ENCODE measurements around the gene NUDT5. TPM values are rescaled to one million over a fixed set of nuclear protein-coding genes. Genes with fewer than 3 reads are reported as not detected.
"Not testable (repeated sequence)": the region's sequence is repeated elsewhere in the genome, so short reads cannot be mapped to it uniquely, and the experiment has no call there.

NUDT5 gene
- total RNA-seq, 1 donor: 25.0 TPM

- no peak for DNase-seq (ENCODE audit: low read depth in 2 of 3, low spot score in 2 of 3)
Observed at GRCh38 chr10:12207114-12207513, 11.4 kb upstream of the NUDT5 start.

- DNase-seq (ENCODE audit: low read depth in 2 of 3, low spot score in 2 of 3): no peak
Observed at GRCh38 chr10:12205082-12205481, 9.4 kb upstream of the NUDT5 start.

GRCh38 chr10:12202226-12202625, 6.5 kb upstream of the NUDT5 start:
- no peak for DNase-seq (ENCODE audit: low read depth in 2 of 3, low spot score in 2 of 3)

GRCh38 chr10:12201543-12201942, 5.9 kb upstream of the NUDT5 start:
- no peak for DNase-seq (ENCODE audit: low read depth in 2 of 3, low spot score in 2 of 3)

GRCh38 chr10:12200850-12201249, 5.2 kb upstream of the NUDT5 start:
- no peak for DNase-seq (ENCODE audit: low read depth in 2 of 3, low spot score in 2 of 3)

GRCh38 chr10:12198156-12198555, 2.5 kb upstream of the NUDT5 start:
- DNase-seq (ENCODE audit: low read depth in 2 of 3, low spot score in 2 of 3): no peak

GRCh38 chr10:12196531-12197211, 980 bp upstream of the NUDT5 start:
- no peak for DNase-seq (ENCODE audit: low read depth in 2 of 3, low spot score in 2 of 3)

GRCh38 chr10:12195281-12195602, 449 bp downstream of the NUDT5 start:
- no peak for DNase-seq (ENCODE audit: low read depth in 2 of 3, low spot score in 2 of 3)

GRCh38 chr10:12194752-12195271, 879 bp downstream of the NUDT5 start:
- DNase-seq (ENCODE audit: low read depth in 2 of 3, low spot score in 2 of 3): peak in 1 of 3 donors; percentile 30

- DNase-seq (ENCODE audit: low read depth in 2 of 3, low spot score in 2 of 3): no peak
Observed at GRCh38 chr10:12193193-12193592, 2.5 kb downstream of the NUDT5 start.

- DNase-seq (ENCODE audit: low read depth in 2 of 3, low spot score in 2 of 3): no peak
Observed at GRCh38 chr10:12191715-12192114, 4.0 kb downstream of the NUDT5 start.

GRCh38 chr10:12189426-12189825, 6.3 kb downstream of the NUDT5 start:
- DNase-seq (ENCODE audit: low read depth in 2 of 3, low spot score in 2 of 3): no peak

GRCh38 chr10:12188656-12189055, 7.0 kb downstream of the NUDT5 start:
- DNase-seq (ENCODE audit: low read depth in 2 of 3, low spot score in 2 of 3): no peak

- no peak for DNase-seq (ENCODE audit: low read depth in 2 of 3, low spot score in 2 of 3)
Observed at GRCh38 chr10:12187321-12187905, 8.3 kb downstream of the NUDT5 start.

GRCh38 chr10:12186323-12186722, 9.4 kb downstream of the NUDT5 start:
- peak in 2 of 3 donors; percentile 26 to 40 for DNase-seq (ENCODE audit: low read depth in 2 of 3, low spot score in 2 of 3)

GRCh38 chr10:12184165-12184564, 11.5 kb downstream of the NUDT5 start:
- no peak for DNase-seq (ENCODE audit: low read depth in 2 of 3, low spot score in 2 of 3)

- peak in 2 of 3 donors; percentile 80 to 91 for DNase-seq (ENCODE audit: low read depth in 2 of 3, low spot score in 2 of 3)
Observed at GRCh38 chr10:12181065-12181775, 14.5 kb downstream of the NUDT5 start.

GRCh38 chr10:12180221-12180974, 15.3 kb downstream of the NUDT5 start:
- no peak for DNase-seq (ENCODE audit: low read depth in 2 of 3, low spot score in 2 of 3)

GRCh38 chr10:12179606-12180170, 16.0 kb downstream of the NUDT5 start:
- DNase-seq (ENCODE audit: low read depth in 2 of 3, low spot score in 2 of 3): no peak

- DNase-seq (ENCODE audit: low read depth in 2 of 3, low spot score in 2 of 3): no peak
Observed at GRCh38 chr10:12177642-12178041, 18.0 kb downstream of the NUDT5 start.

GRCh38 chr10:12171512-12171911, 24.2 kb downstream of the NUDT5 start:
- DNase-seq (ENCODE audit: low read depth in 2 of 3, low spot score in 2 of 3): not testable (repeated sequence)

Measured in hematopoietic multipotent progenitor cell (in vitro differentiated cells).